GM12892 (cell line): Measurements from ENCODE around the gene ARHGAP15.

Experiments
- POLR2A ChIP-seq: IDR thresholded peaks from 2 replicates; pipeline ENCODE4 v1.6.1; 2011; ENCODE audit warnings: low read depth, low read length, control low read depth
- POLR2AphosphoS5 ChIP-seq: IDR thresholded peaks from 2 replicates; pipeline ENCODE4 v1.6.1; 2011; ENCODE audit warnings: low read depth, low read length, control low read depth
- TAF1 ChIP-seq: IDR thresholded peaks from 2 replicates; pipeline ENCODE4 v1.6.1; 2011; ENCODE audit warnings: low read depth, mild to moderate bottlenecking, control low read depth, low read length, borderline replicate concordance

DNA sequence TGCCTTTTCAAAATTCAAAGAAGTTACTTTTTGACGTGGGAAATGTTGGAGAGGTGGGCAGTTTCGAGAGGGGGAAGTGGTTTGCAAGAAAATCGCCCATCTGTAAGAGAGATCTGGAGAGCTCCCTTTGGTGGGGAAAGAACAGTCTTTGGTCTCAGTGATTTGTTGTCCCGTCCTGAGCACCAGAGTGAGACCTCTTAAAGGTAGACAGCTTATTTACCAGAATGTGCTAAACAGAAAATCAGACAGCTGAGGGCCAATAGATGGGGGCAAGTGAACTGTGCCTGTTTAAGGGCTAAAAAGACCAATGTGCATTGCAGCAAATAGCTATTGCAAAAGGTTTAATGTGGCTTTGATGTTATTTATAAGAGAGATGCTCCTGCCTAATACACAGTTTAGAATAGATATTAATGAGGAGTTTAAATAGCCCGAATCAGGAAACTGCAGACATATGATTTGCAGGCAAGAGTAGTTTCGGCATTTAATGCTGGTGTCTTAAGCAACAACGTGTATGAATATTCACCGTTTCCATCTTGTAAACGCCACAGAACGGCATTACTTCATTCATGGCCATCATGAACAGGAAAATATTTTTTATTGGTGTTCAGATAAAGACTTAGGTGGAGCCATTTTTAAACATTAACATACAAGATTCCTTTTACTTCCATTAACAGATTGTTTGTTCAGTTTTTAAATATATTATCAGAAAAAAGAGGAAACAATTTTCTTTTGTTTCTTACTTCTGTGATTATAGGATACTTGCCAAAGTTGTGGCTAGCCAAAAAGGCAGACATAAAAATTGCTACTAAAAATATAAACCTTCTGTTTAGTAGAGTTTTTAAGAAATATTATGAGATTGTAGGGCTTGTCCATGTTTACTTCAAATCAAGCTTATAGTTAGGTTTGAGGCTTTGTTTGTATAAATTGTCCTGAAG, 29.6 kb downstream of the ARHGAP15 start:
- TF ChIP-seq POLR2A (no peak), TAF1 (no peak), POLR2AphosphoS5 (no peak)
